C4-2B (cell line): ENCODE data around the gene UBE3A.

Experiments
- H3K27ac ChIP-seq: fragments of 450-650 bp; 2 replicates; pipeline ENCODE4 v1.5.1; 2017
- CTCF ChIP-seq: fragments of 450-650 bp; conservative IDR thresholded peaks from 2 replicates; pipeline ENCODE4 v1.5.1; 2017; ENCODE audit warnings: mild to moderate bottlenecking
- ZFX ChIP-seq: fragments of 450-650 bp; IDR thresholded peaks from 2 replicates; pipeline ENCODE4 v1.6.1; 2017

Gene UBE3A

GRCh38 chr15:25333049-25333448 lies 105.8 kb downstream of the UBE3A start:
- TF ChIP-seq CTCF (no peak), ZFX (no peak)

GRCh38 chr15:25332306-25332705 lies 106.5 kb downstream of the UBE3A start:
- TF ChIP-seq ZFX (no peak), CTCF (no peak)
- no peak overlapping the region for H3K27ac ChIP-seq

More at GRCh38 chr15:25333049-25333448, 105.8 kb downstream of the UBE3A start:
- H3K27ac ChIP-seq = no peak overlapping the region

GRCh38 chr15:25331860-25332259 lies 107.0 kb downstream of the UBE3A start:
- H3K27ac ChIP-seq = no peak overlapping the region
- TF ChIP-seq CTCF (no peak), ZFX (no peak)

- no peak overlapping the region for H3K27ac ChIP-seq
- no peak for TF ChIP-seq CTCF
Observed at GRCh38 chr15:25331404-25331803, 107.4 kb downstream of the UBE3A start.

GRCh38 chr15:25329696-25330095 lies 109.1 kb downstream of the UBE3A start:
- no peak for TF ChIP-seq CTCF
- no peak for TF ChIP-seq ZFX
- H3K27ac ChIP-seq = no peak overlapping the region

- no peak overlapping the region for H3K27ac ChIP-seq
- no peak for TF ChIP-seq CTCF
- TF ChIP-seq ZFX = no peak
Observed at GRCh38 chr15:25327686-25328085, 111.1 kb downstream of the UBE3A start.

- no peak overlapping the region for H3K27ac ChIP-seq
- TF ChIP-seq ZFX = no peak
- no peak for TF ChIP-seq CTCF
Observed at GRCh38 chr15:25325187-25325586, 113.6 kb downstream of the UBE3A start.
